Mucosa of rectum (tissue), 2 donors: ENCODE results near the gene DNAJB8.

Experiments
- H3K27ac ChIP-seq, 2 donors: one replicate each; pipeline ENCODE4 v1.7.0; 2013; ENCODE audit warnings: inconsistent platforms in 2 of 2, low read depth in 2 of 2, low read length in 2 of 2
- H3K27me3 ChIP-seq, 2 donors: one replicate each; pipeline ENCODE4 v1.7.0; 2013; ENCODE audit warnings: low read length in 2 of 2; ENCODE audit not compliant: control insufficient read depth in 2 of 2, insufficient read depth in 2 of 2
- H3K36me3 ChIP-seq, 2 donors: one replicate each; pipeline ENCODE4 v1.7.0; 2013; ENCODE audit warnings: low read length in 2 of 2; ENCODE audit not compliant: control insufficient read depth in 2 of 2, insufficient read depth in 2 of 2
- H3K4me1 ChIP-seq, 2 donors: one replicate each; pipeline ENCODE4 v1.7.0; 2013; ENCODE audit warnings: low read length in 2 of 2, mild to moderate bottlenecking in 1 of 2; ENCODE audit not compliant: control insufficient read depth in 2 of 2, insufficient read depth in 2 of 2
- H3K4me3 ChIP-seq, 2 donors: one replicate each; pipeline ENCODE4 v1.7.0; 2013; ENCODE audit warnings: low read length in 2 of 2
- H3K9ac ChIP-seq, 2 donors: one replicate each; pipeline ENCODE4 v1.7.0; 2013; ENCODE audit warnings: low read length in 2 of 2, low read depth in 1 of 2, mild to moderate bottlenecking in 1 of 2
- H3K9me3 ChIP-seq, 2 donors: one replicate each; pipeline ENCODE4 v1.7.0; 2013; ENCODE audit warnings: low read length in 2 of 2; ENCODE audit not compliant: control insufficient read depth in 2 of 2
- donor health status: healthy.
- donor health status: Normal muscosa, but diverticular disease.

DNAJB8 gene

DNA sequence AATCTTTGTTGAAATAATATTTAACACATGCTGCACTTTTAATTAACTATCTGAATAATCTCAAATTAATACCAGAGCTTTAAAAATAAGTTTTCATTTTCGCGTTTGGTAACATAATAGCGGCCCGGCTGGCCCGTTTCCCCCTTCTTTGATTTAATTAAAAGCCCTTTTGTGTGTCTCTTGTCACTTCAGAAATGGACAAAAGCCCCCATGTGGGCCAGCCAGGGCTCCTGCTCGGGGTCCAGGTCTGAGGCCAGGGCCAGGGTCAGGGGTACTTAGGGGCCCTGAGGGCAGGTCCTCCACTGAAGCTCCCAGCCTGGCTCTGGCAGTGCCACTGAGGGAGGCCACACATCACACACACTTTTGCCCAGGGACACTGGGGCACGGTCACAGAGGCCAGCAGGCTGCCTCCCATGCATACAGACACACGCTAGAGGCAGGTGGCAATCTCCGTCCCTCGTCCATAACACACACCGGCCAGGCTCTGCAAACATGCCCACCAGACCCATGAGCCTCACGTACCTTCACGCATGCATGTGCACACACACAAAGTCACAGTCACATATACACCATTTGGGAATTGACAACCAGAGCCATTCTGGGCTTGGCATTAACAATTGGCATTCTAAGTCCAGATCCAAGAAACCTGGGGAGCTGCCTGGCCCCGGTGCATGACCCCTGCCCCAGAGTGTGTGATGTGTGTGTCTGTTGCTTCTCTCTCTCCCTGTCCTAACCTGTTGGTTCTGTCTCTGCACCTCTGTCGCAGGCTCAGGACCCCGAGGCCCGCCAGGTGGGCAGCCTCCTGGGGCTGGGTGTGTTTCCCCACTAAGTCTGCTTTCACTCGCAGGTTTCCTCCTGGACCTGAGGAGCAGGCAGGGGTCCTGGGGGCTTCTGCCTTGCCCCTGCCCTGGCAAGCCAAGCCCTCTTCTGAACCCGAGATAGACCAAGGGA, 38.5 kb downstream of the DNAJB8 start:
- Histone ChIP-seq H3K9ac (no peak overlapping the region), H3K36me3 (no peaks in the 10 kb centered on the region), H3K27ac (no peak overlapping the region), H3K4me1 (peaks cover 0 to 4% of the 10 kb centered on the region in 2 donors), H3K9me3 (no peaks in the 10 kb centered on the region), H3K27me3 (peaks cover 21 to 28% of the 10 kb centered on the region in 2 donors), H3K4me3 (no peak overlapping the region)

- Histone ChIP-seq H3K27me3 (peaks cover 18 to 23% of the 10 kb centered on the region in 2 donors), H3K4me3 (no peak overlapping the region), H3K27ac (no peak overlapping the region)
Observed at GRCh38 chr3:128427175-128427857, 39.4 kb downstream of the DNAJB8 start.

DNA sequence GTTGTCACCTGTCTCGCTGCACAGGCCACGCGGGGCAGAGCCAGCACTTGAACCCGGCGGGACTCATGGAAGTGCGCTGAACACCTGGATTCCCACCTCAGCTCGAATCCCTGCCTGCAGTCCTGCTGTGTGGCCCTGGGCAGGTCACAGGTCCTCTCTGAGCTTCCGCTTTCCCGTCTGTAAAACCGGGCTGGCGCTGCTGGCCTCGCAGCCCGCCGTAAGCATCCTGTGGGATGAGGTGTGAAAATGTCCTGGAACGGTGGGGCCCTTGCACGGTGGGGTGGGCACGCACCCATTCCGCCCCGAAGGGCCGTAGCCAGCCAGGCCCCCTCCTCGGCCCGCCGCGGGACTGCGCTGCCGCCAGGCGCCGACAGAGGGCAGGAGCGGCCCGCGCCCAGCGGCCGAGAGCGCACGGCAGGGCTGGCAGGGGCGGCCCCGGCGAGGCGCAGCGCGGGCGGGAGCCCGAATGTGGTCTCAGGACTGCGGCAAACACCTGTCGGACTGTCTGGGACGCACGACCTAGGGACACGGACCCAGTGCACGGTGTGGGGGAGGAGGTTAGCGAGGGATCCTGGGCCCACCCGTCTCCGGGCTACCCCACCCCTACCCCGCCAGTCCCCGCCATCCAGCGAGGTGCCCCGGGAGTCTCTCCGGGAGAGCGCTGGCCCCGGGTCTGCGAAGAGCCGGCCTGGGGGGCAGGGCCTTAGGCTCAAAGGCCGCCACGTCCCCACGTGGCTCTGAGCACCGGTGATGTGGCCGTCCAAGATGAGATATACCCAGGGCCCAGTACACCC, 40.4 kb downstream of the DNAJB8 start:
- H3K9me3 ChIP-seq = no peaks in the 10 kb centered on the region
- H3K27me3 ChIP-seq = peaks cover 10 to 13% of the 10 kb centered on the region in 2 donors
- no peak overlapping the region for H3K27ac ChIP-seq
- peaks cover 0 to 4% of the 10 kb centered on the region in 2 donors for H3K4me1 ChIP-seq
- H3K4me3 ChIP-seq = no peak overlapping the region
- H3K9ac ChIP-seq = no peak overlapping the region
- no peaks in the 10 kb centered on the region for H3K36me3 ChIP-seq

More at GRCh38 chr3:128427175-128427857, 39.4 kb downstream of the DNAJB8 start:
- Histone ChIP-seq H3K9ac (no peak overlapping the region), H3K4me1 (peaks cover 0 to 4% of the 10 kb centered on the region in 2 donors), H3K9me3 (no peaks in the 10 kb centered on the region), H3K36me3 (no peaks in the 10 kb centered on the region)

DNA sequence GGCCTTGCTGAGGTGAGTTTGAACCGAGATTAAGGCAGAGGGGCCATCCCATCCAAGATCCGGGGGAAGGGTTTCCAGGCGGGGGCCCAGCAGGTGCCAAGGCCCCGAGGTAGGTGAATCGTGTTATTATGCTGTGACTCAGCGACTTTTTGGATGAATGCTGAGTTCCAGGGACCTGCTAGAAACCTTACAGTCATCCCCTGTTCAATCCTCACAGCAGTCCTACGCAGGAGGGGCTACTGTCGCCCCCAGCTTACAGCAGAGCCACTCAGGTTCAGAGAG, 40.9 kb downstream of the DNAJB8 start:
- Histone ChIP-seq H3K4me3 (no peak overlapping the region), H3K9ac (no peak overlapping the region), H3K27me3 (peaks cover 9 to 11% of the 10 kb centered on the region in 2 donors)

DNA sequence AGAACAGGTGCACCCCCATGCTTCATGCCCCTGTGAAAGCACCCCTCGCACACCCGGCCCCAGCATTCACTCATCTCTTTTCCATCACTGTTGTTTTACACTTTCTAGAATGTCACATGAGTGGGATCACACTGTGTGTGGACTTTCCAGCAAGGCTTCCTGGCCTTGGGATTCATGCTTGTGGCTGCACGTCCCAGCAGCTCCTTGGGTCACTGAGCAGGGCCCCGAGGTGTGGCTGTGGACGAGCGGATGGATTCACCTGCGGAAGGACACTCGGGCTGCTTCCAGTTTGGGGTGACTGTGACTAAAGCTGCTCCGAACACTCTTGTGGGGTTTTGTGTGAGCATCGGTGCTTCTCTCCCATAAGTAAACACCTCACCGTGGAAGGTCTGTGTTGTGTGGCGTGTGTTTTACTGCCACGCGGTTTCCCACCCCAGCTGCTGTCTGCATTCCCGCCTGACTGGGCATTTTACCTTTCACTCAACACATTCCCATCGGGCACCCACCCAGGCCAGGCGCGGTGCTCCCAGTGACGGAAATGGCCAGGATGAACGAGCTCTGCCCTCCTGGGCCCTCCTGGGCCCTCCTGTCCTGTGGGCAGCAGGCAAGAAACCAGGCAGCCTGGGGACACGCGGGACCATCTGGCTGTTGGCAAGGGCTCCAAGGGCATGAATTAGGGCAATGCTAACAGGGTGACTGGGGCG, 41.4 kb downstream of the DNAJB8 start:
- no peaks in the 10 kb centered on the region for H3K36me3 ChIP-seq
- peaks cover 0 to 4% of the 10 kb centered on the region in 2 donors for H3K4me1 ChIP-seq
- H3K27me3 ChIP-seq = peaks cover 4 to 6% of the 10 kb centered on the region in 2 donors
- H3K27ac ChIP-seq = no peak overlapping the region
- no peaks in the 10 kb centered on the region for H3K9me3 ChIP-seq
- no peak overlapping the region for H3K9ac ChIP-seq
- H3K4me3 ChIP-seq = no peak overlapping the region

More for the DNA sequence above, 40.9 kb downstream of the DNAJB8 start:
- Histone ChIP-seq H3K4me1 (peaks cover 0 to 4% of the 10 kb centered on the region in 2 donors), H3K36me3 (no peaks in the 10 kb centered on the region), H3K27ac (no peak overlapping the region), H3K9me3 (no peaks in the 10 kb centered on the region)

- Histone ChIP-seq H3K4me3 (no peak overlapping the region), H3K9ac (no peak overlapping the region), H3K27ac (no peak overlapping the region), H3K4me1 (peaks cover 0 to 4% of the 10 kb centered on the region in 2 donors), H3K36me3 (no peaks in the 10 kb centered on the region), H3K27me3 (peaks cover 2 to 4% of the 10 kb centered on the region in 2 donors), H3K9me3 (no peaks in the 10 kb centered on the region)
Observed at GRCh38 chr3:128424508-128425069, 42.1 kb downstream of the DNAJB8 start.

- Histone ChIP-seq H3K4me3 (no peak overlapping the region), H3K27me3 (peaks cover 2 to 4% of the 10 kb centered on the region in 2 donors), H3K9ac (no peak overlapping the region), H3K27ac (no peak overlapping the region), H3K9me3 (no peaks in the 10 kb centered on the region), H3K4me1 (peaks cover 0 to 4% of the 10 kb centered on the region in 2 donors), H3K36me3 (no peaks in the 10 kb centered on the region)
Observed at GRCh38 chr3:128423525-128424147, 43.1 kb downstream of the DNAJB8 start.

- Histone ChIP-seq H3K27ac (no peak overlapping the region), H3K9me3 (no peaks in the 10 kb centered on the region), H3K9ac (no peak overlapping the region), H3K36me3 (no peaks in the 10 kb centered on the region), H3K27me3 (peaks cover 0 to 2% of the 10 kb centered on the region in 2 donors), H3K4me3 (no peak overlapping the region), H3K4me1 (peaks cover 0 to 4% of the 10 kb centered on the region in 2 donors)
Observed at GRCh38 chr3:128422762-128423524, 43.7 kb downstream of the DNAJB8 start.
